Right lobe of liver (tissue), 6 donors: ENCODE results near the gene DLG2. TPM values are rescaled to one million over a fixed set of nuclear protein-coding genes. Genes with fewer than 3 reads are reported as not detected.

ENCODE experiments used
- ATAC-seq, 4 donors: fragments of 200-7000 bp; cut with Tn5 transposase; one replicate each; pipeline ENCODE4 v1.9.1; 2020; ENCODE audit warnings: mild to moderate bottlenecking in 4 of 4, moderate library complexity in 4 of 4
- DNase-seq, 3 donors: peaks; one replicate each; pipeline ENCODE4 v3.0.0-alpha.2; 2020
- H3K27ac ChIP-seq, 3 donors: fragments of 200-600 bp; one replicate each; pipeline ENCODE4 v1.8.0; 2022
- H3K27me3 ChIP-seq, 2 donors: fragments of 200-600 bp; one replicate each; pipeline ENCODE4 v1.8.0; 2022
- H3K36me3 ChIP-seq, 4 donors: fragments of 200-600 bp; sonication (generic) in 1 of 4; one replicate each; pipeline versions ENCODE4 v1.5.1 to v1.8.0; 2017 to 2022; ENCODE audit warnings: control low read depth in 1 of 4
- H3K4me1 ChIP-seq, 4 donors: fragments of 200-600 bp; sonication (generic) in 1 of 4; one replicate each; pipeline versions ENCODE4 v1.5.1 to v1.8.0; 2017 to 2022; ENCODE audit warnings: control low read depth in 1 of 4
- H3K4me3 ChIP-seq, 3 donors: fragments of 200-600 bp; one replicate each; pipeline ENCODE4 v1.8.0; 2022
- H3K9me3 ChIP-seq, 4 donors: fragments of 200-600 bp; sonication (generic) in 1 of 4; one replicate each; pipeline versions ENCODE4 v1.5.1 to v1.8.0; 2017 to 2022; ENCODE audit warnings: control low read depth in 1 of 4
- CTCF ChIP-seq, 4 donors: fragments of 200-600 bp in 3 of 4; fragments of 450-650 bp in 1 of 4; IDR thresholded peaks; one replicate each; pipeline versions ENCODE4 v1.5.1 to v1.8.0; 2016 to 2022; ENCODE audit warnings: antibody characterized with exemption in 4 of 4, mild to moderate bottlenecking in 2 of 4
- POLR2A ChIP-seq: fragments of 450-650 bp; IDR thresholded peaks from one replicate; pipeline ENCODE4 v1.6.1; 2017; ENCODE audit warnings: antibody characterized with exemption, mild to moderate bottlenecking
- WGBS: methylation state at CpG from one replicate; pipeline ENCODE4 v1.1.6; 2018; ENCODE audit warnings: low coverage, low lambda C conversion rate; ENCODE audit not compliant: insufficient coverage; ENCODE audit errors: missing lambda C conversion rate; 5-methylcytosine and 5-hydroxymethylcytosine counted together
- intact Hi-C, 2 donors: fragments of 100-400 bp; cut with DNase I; formaldehyde crosslinking; loops; one replicate each; pipeline versions ENCODE4 v1.11.2 to v1.14.1; 2022
- total RNA-seq, 6 experiments: library from RNA; depleted of rRNA in 2 of 6; stranded (reverse); fragments of >200 nt in 2 of 6; fragmentation: NEBNext Ultra II Directional in 3 of 6; extraction: Animal tissue kit (Norgen Biotek cat#: 25700) in 3 of 6; gene quantifications; one replicate each; pipeline versions ENCODE4 v1.1.0 to v1.2.4, GENCODE V29; 2016 to 2023
- donor health status: DM: no; HTN: yes; CAD: no.
- donor health status: DM: no; HTN: no; CAD: no.
- donor health status: DM: no; HTN: no; CAD: no.
- donor health status: DM: no; HTN: yes; CAD: no.
- donor health status: DM: no; HTN: yes; CAD: no.

Gene DLG2
- total RNA-seq, 6 experiments from 2014 or later = 1.2 to 6.4 (median 2.5) TPM

- no peaks in the 10 kb centered on the region for H3K4me1 ChIP-seq
- TF ChIP-seq CTCF (IDR thresholded peaks at IDR 0.05) (no peak), POLR2A (no peak)
- no peaks in the 10 kb centered on the region for H3K36me3 ChIP-seq
- no peak overlapping the region for H3K4me3 ChIP-seq
- ATAC-seq (no peak), DNase-seq (no peak)
- H3K9me3 ChIP-seq = no peaks in the 10 kb centered on the region
- intact Hi-C loops = no loop called here
- no peak overlapping the region for H3K27ac ChIP-seq
- 57% methylated on average over 1 of the region's 1 CpG for WGBS
- H3K27me3 ChIP-seq = no peaks in the 10 kb centered on the region
These were observed 663.9 kb downstream of the DLG2 start for GRCh38 chr11:84963240-84963639.

- H3K27me3 ChIP-seq = no peaks in the 10 kb centered on the region
- H3K27ac ChIP-seq = no peak overlapping the region
- H3K36me3 ChIP-seq = no peaks in the 10 kb centered on the region
- TF ChIP-seq POLR2A (no peak), CTCF (IDR thresholded peaks at IDR 0.05) (no peak)
- ATAC-seq (no peak), DNase-seq (no peak)
- no peak overlapping the region for H3K4me3 ChIP-seq
- WGBS = 64% methylated on average over 5 of the region's 5 CpGs
- H3K4me1 ChIP-seq = no peaks in the 10 kb centered on the region
- intact Hi-C loops = no loop called here
- H3K9me3 ChIP-seq = no peaks in the 10 kb centered on the region
These were observed 665.1 kb downstream of the DLG2 start for GRCh38 chr11:84962018-84962417.

- H3K36me3 ChIP-seq = no peaks in the 10 kb centered on the region
- H3K9me3 ChIP-seq = no peaks in the 10 kb centered on the region
- WGBS = 26% methylated on average over 2 of the region's 2 CpGs
- intact Hi-C loops = no loop called here
- H3K4me1 ChIP-seq = no peaks in the 10 kb centered on the region
- TF ChIP-seq POLR2A (no peak), CTCF (IDR thresholded peaks at IDR 0.05) (no peak)
- DNase-seq = no peak
- H3K27ac ChIP-seq = no peak overlapping the region
- no peak overlapping the region for H3K4me3 ChIP-seq
- H3K27me3 ChIP-seq = no peaks in the 10 kb centered on the region
- ATAC-seq = no peak
These were observed 668.8 kb downstream of the DLG2 start for GRCh38 chr11:84958295-84958694.

GRCh38 chr11:84950569-84951270, 676.4 kb downstream of the DLG2 start:
- no peaks in the 10 kb centered on the region for H3K36me3 ChIP-seq
- WGBS = 89% methylated on average over 4 of the region's 4 CpGs
- no peak overlapping the region for H3K27ac ChIP-seq
- H3K27me3 ChIP-seq = no peaks in the 10 kb centered on the region
- no peak for ATAC-seq
- no peak for DNase-seq
- TF ChIP-seq POLR2A (no peak), CTCF (IDR thresholded peaks at IDR 0.05) (no peak)
- H3K9me3 ChIP-seq = no peaks in the 10 kb centered on the region
- no peak overlapping the region for H3K4me3 ChIP-seq
- intact Hi-C loops = no loop called here
- no peaks in the 10 kb centered on the region for H3K4me1 ChIP-seq
